ENCODE results near the gene CDKL5.

CDKL5 gene

DNA sequence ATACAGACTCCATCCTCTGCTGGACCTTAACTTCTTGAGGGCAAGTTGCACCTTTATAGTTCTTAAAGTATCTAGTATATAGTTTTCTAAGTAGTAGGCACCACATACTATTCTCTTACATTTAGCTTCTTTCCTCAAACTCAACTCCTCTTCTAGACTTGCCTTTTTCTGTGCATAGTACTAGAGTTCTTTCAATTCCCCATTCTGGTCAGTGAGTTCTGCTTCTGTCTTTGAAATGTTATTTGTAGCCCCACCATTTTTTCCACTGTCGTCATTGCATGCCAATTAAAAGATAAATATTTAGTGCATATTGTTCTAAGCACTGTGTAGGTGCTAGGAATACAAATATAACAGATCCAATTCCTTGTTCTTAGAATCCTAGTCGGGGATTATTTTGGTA, 31.6 kb downstream of the CDKL5 start:
- DNase-seq (ENCODE audit: low read depth in 3 of 3): no peak

DNA sequence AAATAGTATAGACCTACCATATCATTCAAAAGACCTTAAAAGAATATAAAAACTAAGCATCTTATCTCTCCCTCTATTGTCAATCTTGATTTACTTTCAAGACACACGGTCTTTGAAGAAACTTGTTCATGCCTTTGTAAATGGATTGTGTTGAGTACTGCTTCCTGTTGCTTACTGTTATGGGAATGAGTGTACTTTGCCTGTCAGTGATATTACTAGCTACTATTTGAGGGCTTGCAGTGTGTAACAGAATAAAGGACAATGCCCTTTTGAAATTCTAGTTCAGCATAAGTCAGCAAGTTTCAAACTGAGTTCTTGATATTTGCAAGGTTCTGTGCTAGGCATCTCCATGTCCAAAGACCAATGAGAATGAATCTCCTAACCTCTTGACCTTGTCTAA, 36.0 kb downstream of the CDKL5 start:
- no peak for DNase-seq (ENCODE audit: low read depth in 3 of 3)

DNA sequence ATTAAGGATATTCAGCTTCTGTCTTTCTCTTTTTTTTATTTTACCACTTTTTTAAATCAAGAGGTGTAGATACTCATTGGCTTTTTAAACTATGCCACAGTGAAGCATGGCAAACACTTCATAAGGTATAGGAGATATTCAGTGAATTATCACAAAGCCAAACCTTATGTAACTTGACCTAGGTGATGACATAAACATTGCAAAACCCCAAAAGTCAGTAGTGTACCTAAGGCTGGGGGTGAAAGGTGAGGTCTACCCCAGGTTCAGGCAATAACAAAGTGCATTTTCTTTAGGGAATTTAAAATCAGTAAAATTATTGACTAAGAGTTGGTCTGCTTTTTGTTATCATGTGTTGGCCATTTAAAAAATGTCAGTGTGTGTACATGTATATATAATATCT, 39.1 kb downstream of the CDKL5 start:
- DNase-seq (ENCODE audit: low read depth in 3 of 3): no peak

DNA sequence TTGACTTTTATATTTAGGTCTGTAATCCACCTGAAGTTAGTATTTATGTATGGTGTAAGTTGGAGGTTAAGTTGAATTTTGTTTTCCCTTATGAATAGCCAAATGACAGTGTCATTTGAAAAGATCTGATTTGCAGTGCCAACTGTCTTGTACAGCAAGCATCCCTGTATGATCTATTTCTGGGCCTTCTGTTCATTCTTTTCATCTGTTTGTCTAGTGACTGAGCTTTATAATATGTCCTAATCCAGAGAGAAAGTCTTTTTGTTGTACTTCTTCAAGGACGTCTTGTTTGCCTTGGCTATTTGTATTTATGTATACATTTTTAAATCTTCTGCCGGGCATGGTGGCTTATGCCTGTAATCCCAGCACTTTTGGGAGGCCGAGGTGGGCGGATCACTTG, 39.6 kb downstream of the CDKL5 start:
- DNase-seq (ENCODE audit: low read depth in 3 of 3): no peak

DNA sequence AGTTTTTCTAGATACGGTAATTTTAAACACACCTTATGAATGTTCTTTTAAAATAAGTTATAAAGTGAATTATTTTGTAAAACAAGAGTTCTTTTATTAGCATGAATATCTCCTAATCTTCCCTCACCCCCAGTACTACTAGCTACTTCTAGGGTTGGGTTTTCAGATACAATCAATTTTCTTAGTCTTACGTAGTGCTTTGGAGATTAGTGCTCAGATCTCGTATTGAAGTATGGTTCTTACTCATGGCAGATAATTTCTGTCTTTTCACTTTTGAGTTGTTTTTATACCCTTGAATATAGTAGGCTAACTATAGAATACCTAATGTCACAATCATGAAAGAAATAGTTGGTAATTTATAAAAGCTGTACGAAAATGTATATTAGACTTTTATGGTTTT, 43.2 kb downstream of the CDKL5 start:
- no peak for DNase-seq (ENCODE audit: low read depth in 3 of 3)

DNA sequence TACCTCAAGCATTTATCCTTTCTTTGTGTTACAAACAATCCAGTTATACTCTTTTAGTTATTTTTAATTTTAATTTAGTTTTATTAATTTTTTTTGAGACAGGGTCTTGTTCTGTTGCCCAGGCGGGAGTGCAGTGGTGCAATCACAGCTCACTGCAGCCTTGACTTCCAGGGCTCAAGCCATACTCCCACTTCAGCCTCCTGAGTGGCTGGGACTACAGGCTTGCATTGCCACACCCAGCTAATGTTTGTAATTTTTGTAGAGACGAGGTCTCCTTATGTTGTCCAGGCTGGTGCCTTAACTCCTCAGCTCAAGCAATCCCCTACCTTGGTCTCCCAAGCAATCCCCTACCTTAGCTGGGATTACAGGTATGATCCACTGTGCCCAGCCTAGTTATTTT, 45.9 kb downstream of the CDKL5 start:
- DNase-seq (ENCODE audit: low read depth in 3 of 3): no peak

DNA sequence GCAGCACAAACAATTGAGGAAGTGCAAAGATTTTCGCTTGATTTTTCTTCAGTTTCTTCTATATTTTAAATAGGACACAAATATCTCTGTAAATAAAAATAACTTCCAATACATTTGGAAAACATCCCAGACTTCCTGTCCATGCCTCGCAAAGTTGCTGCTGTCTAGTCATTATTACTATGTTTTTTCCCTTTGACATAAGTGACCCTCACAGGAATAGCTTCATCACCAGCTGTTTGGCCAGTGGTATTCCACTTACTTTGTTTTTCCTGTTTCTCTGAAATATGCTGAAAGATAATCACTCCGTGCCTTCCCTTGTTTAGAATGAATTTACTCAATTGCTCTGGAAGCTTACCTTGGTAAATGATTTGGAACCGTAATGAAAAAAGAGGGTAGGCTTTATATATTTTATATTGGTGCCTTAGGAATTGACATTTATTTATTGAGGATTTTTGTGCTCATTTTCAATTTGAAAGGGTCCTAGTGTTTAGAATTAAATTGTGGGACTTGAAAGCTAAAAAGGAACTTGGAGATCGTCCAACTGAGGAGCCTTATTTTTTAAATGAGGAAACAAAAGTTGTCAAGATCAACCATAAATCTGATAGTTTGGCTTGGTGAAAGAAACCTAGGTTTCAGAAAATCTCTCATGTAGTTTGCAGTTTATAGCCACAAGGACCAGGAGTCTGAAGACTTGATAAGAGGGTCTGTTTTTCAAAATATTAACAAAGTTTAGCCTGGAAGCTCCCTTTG, 65.6 kb downstream of the CDKL5 start:
- no peak for DNase-seq (ENCODE audit: low read depth in 3 of 3)

DNA sequence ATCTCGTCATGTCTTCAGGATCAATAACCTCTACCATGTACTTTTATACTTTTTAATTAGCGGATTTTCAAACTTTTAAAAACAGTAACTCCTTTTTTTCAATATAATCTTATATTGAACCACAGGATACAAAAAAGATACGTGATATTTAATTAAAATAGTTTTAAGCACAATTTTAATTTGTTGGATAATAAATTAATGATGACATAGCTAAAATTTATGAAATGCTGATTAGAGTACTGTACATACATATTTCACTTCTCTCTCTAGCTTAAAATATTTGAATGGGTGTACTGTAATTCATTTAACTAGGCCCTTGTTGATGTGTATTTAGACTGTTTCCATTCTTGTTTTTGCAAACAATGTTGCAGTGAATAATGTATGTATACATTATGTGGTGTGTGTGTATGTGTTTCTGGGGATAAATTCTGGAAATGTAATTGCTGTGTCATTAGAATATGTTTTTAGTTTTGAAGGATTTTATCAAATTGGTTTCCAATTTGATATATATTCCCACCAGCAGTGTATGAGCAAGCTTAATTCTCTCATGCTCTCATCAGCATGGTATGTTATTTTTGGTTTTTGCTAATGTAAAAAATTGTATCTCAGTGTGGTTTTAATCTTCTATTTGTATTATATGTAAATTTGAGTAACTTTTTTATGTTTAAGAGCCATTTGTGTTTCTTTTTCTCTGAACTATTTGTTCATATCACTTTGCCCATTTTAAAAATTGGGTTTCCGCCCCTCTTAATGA, 66.4 kb downstream of the CDKL5 start:
- no peak for DNase-seq (ENCODE audit: low read depth in 3 of 3)

DNA sequence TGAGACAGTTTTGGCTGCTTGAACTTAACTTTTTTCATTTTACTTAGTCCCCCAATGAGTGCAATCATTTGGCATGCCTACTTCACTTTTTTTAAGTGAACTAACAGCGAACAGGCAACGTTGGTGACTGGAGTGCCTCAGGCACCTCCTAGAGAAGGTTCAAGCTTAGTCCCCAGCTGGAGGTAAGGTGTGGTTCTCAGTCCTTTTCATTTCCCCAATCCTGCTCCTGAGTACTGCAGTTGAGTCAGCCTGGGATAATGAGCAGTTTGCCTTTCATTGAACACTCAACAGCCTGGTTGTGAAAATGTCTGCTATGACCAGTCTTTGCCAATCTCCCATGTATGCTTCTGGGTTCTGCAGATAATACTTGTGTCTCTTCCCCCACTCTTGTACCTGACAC, 109.5 kb downstream of the CDKL5 start:
- DNase-seq (ENCODE audit: low read depth in 3 of 3): no peak

DNA sequence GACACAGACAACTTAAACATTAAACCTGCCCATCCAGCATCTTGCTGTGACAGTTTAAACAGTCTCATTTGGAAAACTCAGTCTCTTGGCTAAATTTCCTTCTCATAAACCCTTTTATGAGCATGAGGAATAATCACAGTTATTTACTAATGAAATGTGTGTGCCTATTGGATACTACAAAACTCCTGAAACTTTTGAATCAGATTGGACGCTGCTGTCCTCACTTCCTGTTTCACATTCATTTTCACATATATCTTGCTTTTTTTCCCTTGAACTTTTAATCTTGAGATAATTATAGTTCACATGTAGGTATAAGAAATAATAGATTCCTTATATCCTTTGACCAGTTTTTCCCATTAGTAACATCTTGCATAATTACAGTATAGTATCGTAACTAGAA, 111.7 kb downstream of the CDKL5 start:
- DNase-seq (ENCODE audit: low read depth in 3 of 3): no peak

DNA sequence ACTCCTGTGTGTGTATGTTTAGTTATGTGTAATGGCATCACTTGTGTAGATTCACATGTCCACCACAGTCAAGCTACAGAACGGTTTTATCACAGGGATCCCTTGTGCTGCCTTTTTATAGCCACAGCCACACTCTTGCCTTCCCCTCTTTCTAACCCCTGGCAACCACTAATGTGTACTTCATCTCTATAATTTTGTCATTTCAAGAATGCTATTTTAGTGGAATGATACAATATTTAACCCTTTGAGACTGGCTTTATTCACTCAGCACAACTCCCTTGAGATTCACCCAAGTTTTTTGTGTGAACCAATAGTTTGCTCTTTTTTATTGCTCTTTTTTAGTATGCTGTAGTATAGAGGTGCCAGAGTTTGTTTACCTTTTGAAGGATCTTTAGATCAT, 112.1 kb downstream of the CDKL5 start:
- DNase-seq (ENCODE audit: low read depth in 3 of 3): no peak

DNA sequence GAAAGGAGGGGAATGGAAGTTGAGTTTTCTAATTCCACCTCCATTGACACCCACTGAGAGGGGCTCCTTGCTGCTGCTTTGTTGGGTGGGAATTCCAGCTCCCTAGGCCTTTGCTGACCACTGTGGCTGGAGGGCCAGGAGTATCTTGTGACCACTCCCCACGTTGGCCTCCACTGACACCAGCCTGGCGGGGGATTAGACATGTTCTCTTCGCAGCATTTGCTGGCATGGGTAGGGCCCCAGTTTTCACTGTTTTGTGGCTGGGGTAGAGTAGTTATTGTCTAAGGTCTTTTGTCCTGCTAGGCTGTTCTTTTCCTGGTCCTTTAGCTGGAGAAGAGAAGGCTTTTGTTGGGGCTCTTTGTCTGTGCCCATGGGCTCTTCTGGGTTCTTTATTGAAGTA, 116.7 kb downstream of the CDKL5 start:
- DNase-seq (ENCODE audit: low read depth in 3 of 3): no peak

DNA sequence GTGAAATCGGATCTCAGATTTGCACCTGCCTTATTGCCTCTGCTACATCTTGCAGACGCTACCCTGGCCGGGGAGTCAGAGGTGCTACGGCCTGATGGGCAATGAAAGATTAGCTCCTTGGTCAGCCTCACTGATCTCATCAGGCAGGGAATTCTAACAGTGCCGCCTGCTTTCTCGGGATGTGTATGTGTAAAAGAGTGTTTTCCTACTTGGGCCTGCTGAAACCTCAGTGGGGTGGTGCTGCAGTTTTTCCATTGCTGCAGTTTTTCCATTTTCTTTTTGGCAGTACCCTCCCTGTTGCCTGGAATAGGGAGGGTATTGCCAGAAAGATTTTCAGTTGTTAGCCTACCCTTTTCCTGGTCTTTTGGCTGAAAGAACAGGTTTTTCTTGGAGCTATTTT, 117.5 kb downstream of the CDKL5 start:
- DNase-seq (ENCODE audit: low read depth in 3 of 3): no peak

DNA sequence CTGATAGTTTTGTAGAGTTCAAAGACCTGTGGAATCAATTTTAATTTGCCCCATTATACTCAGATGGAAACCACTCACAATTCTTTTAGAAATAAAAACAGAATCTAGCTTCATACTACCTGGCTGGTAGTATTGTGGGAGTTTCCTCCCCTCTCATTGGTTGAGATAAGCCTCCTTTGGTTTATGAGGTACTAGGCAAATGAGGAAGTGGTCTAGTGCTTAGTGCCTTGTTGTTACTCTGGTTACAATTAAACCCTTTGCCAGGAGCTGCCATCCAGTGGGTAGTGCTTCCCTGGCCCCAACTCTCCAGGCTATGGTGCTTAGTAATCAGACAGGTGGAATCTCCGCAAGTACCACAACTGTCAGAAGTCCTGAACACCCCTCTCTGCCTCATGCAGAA, 118.3 kb downstream of the CDKL5 start:
- DNase-seq (ENCODE audit: low read depth in 3 of 3): no peak

DNA sequence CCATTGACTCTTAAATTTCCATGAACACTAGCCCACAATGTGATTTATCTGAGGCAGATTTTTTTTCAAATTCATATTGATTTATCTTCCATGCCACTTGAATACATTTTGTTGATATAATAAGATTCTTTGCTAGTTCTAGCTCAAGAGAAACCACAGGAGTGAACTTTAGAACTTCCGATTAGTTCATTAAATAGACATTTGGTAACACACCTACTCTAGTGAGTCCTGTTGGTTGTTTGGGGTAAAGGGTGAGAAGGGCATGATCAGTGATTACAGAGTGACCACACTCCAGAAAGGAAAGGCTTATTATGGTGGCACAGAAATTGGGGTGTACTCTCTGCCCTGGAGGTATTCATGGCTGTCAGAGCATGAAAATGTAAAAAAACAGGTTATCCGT, 120.4 kb downstream of the CDKL5 start:
- DNase-seq (ENCODE audit: low read depth in 3 of 3): no peak

DNA sequence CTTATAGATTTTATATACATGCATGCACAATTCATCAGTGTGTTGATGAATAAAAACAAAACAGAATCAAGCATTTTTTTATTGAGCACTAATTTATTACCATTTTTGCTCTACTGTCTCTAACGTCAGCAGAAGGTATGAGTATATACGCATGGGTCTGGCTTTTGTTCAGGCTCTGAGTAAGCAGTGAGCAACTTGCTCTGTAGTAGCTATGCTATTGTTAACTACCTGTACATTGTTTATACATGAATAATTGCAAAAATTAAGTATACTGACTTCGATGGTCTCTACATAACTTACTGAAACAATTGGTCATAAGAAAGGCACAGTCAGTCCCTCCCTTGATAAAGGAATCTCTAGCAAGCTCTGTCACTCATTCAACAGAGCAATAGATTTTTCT, 123.6 kb downstream of the CDKL5 start:
- DNase-seq (ENCODE audit: low read depth in 3 of 3): no peak

DNA sequence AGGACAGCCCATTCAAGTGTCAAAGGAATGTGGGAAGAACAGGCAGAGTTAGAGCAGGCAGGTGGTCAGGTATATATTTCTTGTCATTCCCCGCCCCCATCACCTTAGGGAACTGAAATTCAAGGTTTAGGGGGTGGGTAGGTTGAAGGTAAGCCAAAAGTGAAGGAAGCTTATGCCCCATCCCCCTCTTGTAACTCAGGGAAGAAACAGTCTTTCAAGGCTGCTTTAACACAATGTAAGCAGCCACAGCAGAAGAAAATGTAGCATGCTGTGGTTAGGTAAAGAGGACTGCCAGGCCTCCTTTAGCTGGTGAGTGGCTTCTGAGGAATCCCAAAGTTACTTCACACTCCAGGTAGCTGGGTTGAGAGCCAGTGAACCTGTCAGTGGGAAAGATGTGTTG, 124.2 kb downstream of the CDKL5 start:
- DNase-seq (ENCODE audit: low read depth in 3 of 3): no peak

DNA sequence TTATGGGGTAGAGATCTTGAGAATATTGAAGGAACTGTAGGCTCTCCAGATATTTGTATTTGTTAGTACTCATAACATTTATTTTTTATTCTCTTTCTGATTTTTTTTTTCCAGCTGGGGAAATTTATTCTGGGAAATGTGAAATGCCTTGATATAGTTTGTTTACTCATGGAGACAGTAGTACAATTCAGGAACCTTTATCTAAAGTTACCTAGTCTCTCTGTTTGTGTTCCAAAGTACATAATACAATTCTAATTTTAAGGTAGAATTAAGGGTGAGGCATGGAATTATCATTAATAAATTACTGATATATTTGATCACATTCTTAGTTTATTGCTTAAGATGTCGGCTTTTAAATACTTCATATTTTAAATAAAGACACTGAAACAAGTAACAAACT, 132.5 kb downstream of the CDKL5 start:
- no peak for DNase-seq (ENCODE audit: low read depth in 3 of 3)

DNA sequence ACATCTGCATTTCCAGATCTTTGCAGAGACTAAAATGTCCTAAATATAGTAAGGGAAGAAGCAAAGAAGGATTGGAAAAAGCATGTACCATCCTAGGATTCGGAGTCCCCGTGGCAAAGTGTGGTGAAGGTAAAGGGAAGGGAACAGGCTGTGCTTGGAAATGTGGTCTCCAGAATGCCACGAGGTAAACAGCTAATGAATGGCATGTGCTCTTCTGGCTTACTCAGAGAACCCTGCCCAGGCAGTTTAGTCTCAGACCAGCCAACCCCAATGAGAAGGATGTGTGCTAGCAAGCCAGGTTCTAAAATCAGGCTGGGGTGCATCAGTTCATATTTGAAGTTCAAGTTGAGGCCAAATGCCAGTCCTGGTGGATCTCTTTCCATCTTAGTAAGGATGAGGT, 133.4 kb downstream of the CDKL5 start:
- no peak for DNase-seq (ENCODE audit: low read depth in 3 of 3)

DNA sequence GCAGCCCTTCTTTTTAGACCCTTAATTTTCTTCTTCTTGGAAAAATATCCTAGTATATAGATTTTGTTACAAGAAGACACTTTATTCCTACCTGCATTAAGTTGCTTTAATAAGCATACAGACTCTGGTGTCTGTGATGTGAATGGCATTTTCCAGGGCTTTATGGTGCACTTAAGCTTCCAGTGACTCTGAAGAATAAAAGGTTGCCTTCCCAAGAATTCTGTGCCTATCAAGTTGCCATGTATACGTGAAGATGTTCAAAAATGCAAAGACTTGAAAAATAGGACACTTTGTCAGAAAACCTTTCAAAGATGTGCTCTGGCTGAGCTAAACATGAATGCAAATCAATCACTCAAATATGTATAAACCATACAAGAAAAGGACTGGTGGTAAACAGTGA, 135.6 kb downstream of the CDKL5 start:
- DNase-seq (ENCODE audit: low read depth in 3 of 3): no peak

DNA sequence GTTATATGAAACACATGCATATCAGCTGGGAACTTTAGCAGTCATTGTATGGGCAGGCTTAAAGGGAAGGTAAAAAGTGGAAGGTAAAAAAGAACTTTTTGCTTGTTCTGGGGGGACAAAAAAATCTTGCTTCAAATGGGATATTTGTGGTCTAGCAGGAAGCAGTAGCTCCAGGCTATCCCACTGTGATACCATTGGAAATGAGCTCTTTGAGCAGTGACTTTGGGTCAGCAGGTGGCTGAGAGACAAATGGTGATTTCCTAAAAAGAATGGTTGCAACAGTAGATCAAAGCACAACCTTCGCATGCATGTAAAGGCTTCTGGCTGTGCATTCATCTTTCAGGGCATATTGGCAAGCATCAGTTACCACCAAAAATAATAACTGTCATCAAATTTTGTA, 140.3 kb downstream of the CDKL5 start:
- DNase-seq (ENCODE audit: low read depth in 3 of 3): no peak

DNA sequence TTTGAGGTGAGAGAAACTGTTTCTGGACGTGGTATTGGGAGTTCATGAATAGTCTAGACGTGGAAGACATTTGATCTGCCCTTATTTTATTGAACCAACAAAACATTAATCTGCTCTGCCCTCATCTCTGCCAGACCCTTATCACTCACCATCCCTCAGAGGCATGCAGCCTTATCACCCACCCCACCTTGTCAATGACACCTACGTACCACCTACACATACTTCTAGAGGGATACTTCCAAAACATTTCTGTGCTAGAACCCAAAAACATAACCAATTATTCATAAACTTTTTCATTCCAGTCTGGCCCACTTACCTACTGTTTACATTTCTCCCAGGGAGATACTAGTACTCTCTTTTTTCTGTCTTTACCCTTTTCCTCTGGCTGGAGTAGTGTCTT, 141.3 kb downstream of the CDKL5 start:
- DNase-seq (ENCODE audit: low read depth in 3 of 3): no peak

DNA sequence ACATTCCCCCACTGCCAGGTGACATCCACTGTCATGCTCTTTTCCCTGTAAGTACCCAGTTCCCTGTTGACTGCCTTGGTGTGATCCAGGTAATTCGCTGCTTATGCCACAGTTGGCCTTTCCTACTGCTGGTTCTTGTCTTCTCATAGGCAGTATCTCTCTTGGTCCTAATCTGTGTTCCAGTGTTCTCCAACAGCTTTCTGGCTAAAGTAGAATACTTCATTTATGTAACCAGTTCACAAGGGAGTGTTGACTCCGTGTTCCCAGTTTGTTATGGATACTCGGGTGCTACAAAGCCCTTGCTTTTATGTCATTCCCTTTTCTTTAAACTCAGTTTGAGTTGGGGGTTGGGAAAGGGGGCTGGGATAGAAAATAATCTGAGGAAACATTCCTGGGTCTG, 148.1 kb downstream of the CDKL5 start:
- DNase-seq (ENCODE audit: low read depth in 3 of 3): no peak

DNA sequence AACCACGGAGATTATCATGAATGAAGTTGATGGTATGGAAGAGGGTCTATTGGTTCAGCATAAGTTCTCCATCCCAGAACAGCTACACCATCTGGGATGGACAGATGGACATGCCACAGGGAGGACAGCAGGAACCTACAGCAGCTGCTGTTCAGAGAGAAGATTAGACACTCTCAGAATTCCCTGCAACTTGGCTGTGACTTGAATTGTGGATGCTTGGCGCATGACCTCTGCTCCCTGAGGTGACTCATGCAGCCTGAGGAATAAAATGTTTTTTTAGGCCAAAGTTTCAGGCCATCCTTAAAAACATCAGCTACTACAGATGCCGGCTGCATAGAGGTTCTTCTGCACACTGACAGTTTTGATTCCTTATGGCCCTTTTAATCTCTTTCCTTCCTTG, 149.2 kb downstream of the CDKL5 start:
- no peak for DNase-seq (ENCODE audit: low read depth in 3 of 3)
